PC-9 (cell line): ENCODE measurements around the gene ALG5. TPM values are rescaled to one million over a fixed set of nuclear protein-coding genes. Genes with fewer than 3 reads are reported as not detected.

Experiments
- BruUV-seq: library from RNA; stranded (reverse); fragments of 400-500 nt; replicated peaks from 2 replicates; lab custom pipeline; 2021; lab: Mats Ljungman, UMichigan
- CTCF ChIA-PET: fragments of 300-600 bp; sonication (Branson Sonifier 250); formaldehyde crosslinking; loops from one replicate; lab custom pipeline; 2022; ENCODE audit warnings: antibody characterized with exemption; lab: Charles Lee
- POLR2A ChIA-PET: fragments of 300-600 bp; sonication (Branson Sonifier 250); formaldehyde crosslinking; loops from one replicate; lab custom pipeline; 2022; ENCODE audit warnings: antibody characterized with exemption; ENCODE audit not compliant: unreplicated experiment; lab: Charles Lee
- DNase-seq, 2 experiments: peaks; one replicate each; pipeline versions ENCODE4 v3.0.0 to v3.0.0-alpha.2; 2015 to 2022; ENCODE audit warnings: mixed read lengths in 1 of 2
- H2AFZ ChIP-seq: fragments of 200-600 bp; sonication (generic); 2 replicates; pipeline ENCODE4 v1.8.1; 2017; ENCODE audit warnings: antibody characterized with exemption
- H3F3A ChIP-seq: fragments of 200-600 bp; sonication (generic); 2 replicates; pipeline ENCODE4 v1.8.1; 2017; ENCODE audit warnings: antibody characterized with exemption, mild to moderate bottlenecking, low read depth; ENCODE audit not compliant: insufficient read depth
- H3K27ac ChIP-seq: fragments of 200-600 bp; sonication (generic); 2 replicates; pipeline ENCODE4 v1.6.1; 2016; ENCODE audit warnings: mixed run types
- H3K27me3 ChIP-seq: fragments of 200-600 bp; sonication (generic); 2 replicates; pipeline ENCODE4 v1.6.1; 2016; ENCODE audit warnings: low read depth, mixed run types; ENCODE audit not compliant: insufficient read depth
- H3K36me3 ChIP-seq: fragments of 200-600 bp; sonication (generic); 2 replicates; pipeline ENCODE4 v1.6.1; 2016; ENCODE audit warnings: low read depth, mixed run types
- H3K4me1 ChIP-seq: fragments of 200-600 bp; sonication (generic); replicated peaks from 2 replicates; pipeline ENCODE4 v1.6.1; 2016; ENCODE audit warnings: mixed run types; ENCODE audit not compliant: insufficient read depth
- H3K4me2 ChIP-seq: fragments of 200-600 bp; sonication (generic); 2 replicates; pipeline ENCODE4 v1.6.1; 2017; ENCODE audit warnings: mixed run types
- H3K4me3 ChIP-seq: fragments of 200-600 bp; sonication (generic); 2 replicates; pipeline ENCODE4 v1.6.1; 2016; ENCODE audit warnings: mixed run types
- H3K79me2 ChIP-seq: fragments of 200-600 bp; sonication (generic); 2 replicates; pipeline ENCODE4 v1.6.1; 2017; ENCODE audit warnings: low read depth, mixed run types
- H3K9me2 ChIP-seq: fragments of 200-600 bp; sonication (generic); 2 replicates; pipeline ENCODE4 v1.8.1; 2017; ENCODE audit warnings: mild to moderate bottlenecking; ENCODE audit not compliant: insufficient read depth
- H3K9me3 ChIP-seq: fragments of 200-600 bp; sonication (generic); 2 replicates; pipeline ENCODE4 v1.8.1; 2016; ENCODE audit warnings: low read depth; ENCODE audit not compliant: insufficient read depth
- H4K20me1 ChIP-seq: fragments of 200-600 bp; sonication (generic); 2 replicates; pipeline ENCODE4 v1.8.1; 2017; ENCODE audit not compliant: insufficient read depth
- EZH2 ChIP-seq: fragments of 200-600 bp; sonication (generic); IDR thresholded peaks from 2 replicates; pipeline ENCODE4 v1.8.0; 2017; ENCODE audit warnings: antibody characterized with exemption, low read depth
- intact Hi-C: fragments of 100-400 bp; cut with micrococcal nuclease; formaldehyde crosslinking; loops from one replicate; pipeline ENCODE4 v1.10.0; 2022; ENCODE audit not compliant: unreplicated experiment
- total RNA-seq: library from RNA; stranded (reverse); gene quantifications from 2 replicates; pipeline ENCODE4 v1.2.3, GENCODE V29; 2021
- TF ChIP-seq, protein P1 (sequence below): fragments of 200-600 bp; sonication (generic); conservative IDR thresholded peaks from 2 replicates; pipeline ENCODE4 v1.6.1; 2017; ENCODE audit warnings: mixed run types, antibody characterized with exemption, mild to moderate bottlenecking, moderate library complexity

The ALG5 gene
- total RNA-seq, 1 experiment from 2014 or later, result 18.8 TPM

- Histone ChIP-seq H3K4me3 (no peak overlapping the region), H3K9me2 (no peaks in the 10 kb centered on the region), H3K4me2 (no peak overlapping the region), H3K27ac (no peak overlapping the region), H3F3A (0 out of 2 replicates have a peak, but pooled peaks cover 4% of the 10 kb centered on the region), H2AFZ (no peak overlapping the region), H3K79me2 (peaks cover 11% of the 10 kb centered on the region), H4K20me1 (peaks cover 13% of the 10 kb centered on the region), H3K36me3 (peaks cover 24% of the 10 kb centered on the region), H3K9me3 (no peaks in the 10 kb centered on the region; the same call in 1 of the 2 replicates), H3K4me1 (no peaks in the 10 kb centered on the region), H3K27me3 (no peaks in the 10 kb centered on the region)
- intact Hi-C loops, result loop anchor here (5.0 kb wide), 1 partner anchor 39 kb away; no protein-coding TSS in a partner anchor
- BruUV-seq, result no TSS peak
- TF ChIP-seq EZH2, result no peak
- TF ChIP-seq, protein P1, sequence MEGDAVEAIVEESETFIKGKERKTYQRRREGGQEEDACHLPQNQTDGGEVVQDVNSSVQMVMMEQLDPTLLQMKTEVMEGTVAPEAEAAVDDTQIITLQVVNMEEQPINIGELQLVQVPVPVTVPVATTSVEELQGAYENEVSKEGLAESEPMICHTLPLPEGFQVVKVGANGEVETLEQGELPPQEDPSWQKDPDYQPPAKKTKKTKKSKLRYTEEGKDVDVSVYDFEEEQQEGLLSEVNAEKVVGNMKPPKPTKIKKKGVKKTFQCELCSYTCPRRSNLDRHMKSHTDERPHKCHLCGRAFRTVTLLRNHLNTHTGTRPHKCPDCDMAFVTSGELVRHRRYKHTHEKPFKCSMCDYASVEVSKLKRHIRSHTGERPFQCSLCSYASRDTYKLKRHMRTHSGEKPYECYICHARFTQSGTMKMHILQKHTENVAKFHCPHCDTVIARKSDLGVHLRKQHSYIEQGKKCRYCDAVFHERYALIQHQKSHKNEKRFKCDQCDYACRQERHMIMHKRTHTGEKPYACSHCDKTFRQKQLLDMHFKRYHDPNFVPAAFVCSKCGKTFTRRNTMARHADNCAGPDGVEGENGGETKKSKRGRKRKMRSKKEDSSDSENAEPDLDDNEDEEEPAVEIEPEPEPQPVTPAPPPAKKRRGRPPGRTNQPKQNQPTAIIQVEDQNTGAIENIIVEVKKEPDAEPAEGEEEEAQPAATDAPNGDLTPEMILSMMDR, result no peak
- CTCF ChIA-PET, result no interaction called here
- no peak for DNase-seq
- POLR2A ChIA-PET, result no interaction called here
These were observed 46.9 kb upstream of the ALG5 start for GRCh38 chr13:37046062-37046461.

GRCh38 chr13:37040789-37041188 is 41.6 kb upstream of the ALG5 start:
- Histone ChIP-seq H3K36me3 (peaks cover 27% of the 10 kb centered on the region), H3K27ac (no peak overlapping the region), H3K9me2 (no peaks in the 10 kb centered on the region), H3K27me3 (no peaks in the 10 kb centered on the region), H3K4me3 (no peak overlapping the region), H3K4me2 (no peak overlapping the region), H3K79me2 (no peaks in the 10 kb centered on the region), H3K4me1 (no peaks in the 10 kb centered on the region), H3F3A (peaks cover 7% of the 10 kb centered on the region; the same call in 1 of the 2 replicates), H2AFZ (no peak overlapping the region), H3K9me3 (no peaks in the 10 kb centered on the region), H4K20me1 (no peaks in the 10 kb centered on the region)
- CTCF ChIA-PET, result interaction anchor here (0.7 kb wide), 1 partner anchor 1290 kb away, joined by 3 read pairs; no protein-coding TSS in a partner anchor
- intact Hi-C loops, result loop anchor here (2.0 kb wide), 1 partner anchor 14 kb away; no protein-coding TSS in a partner anchor
- BruUV-seq, result no TSS peak
- no peak for DNase-seq
- TF ChIP-seq, protein P1, result no peak
- TF ChIP-seq EZH2, result no peak
- POLR2A ChIA-PET, result interaction anchor here (0.7 kb wide), 1 partner anchor 1605 kb away, joined by 3 read pairs; no protein-coding TSS in a partner anchor

GRCh38 chr13:37039896-37040295 is 40.8 kb upstream of the ALG5 start:
- Histone ChIP-seq H3K9me3 (no peaks in the 10 kb centered on the region), H3K4me1 (no peaks in the 10 kb centered on the region), H3K27ac (no peak overlapping the region), H3K9me2 (no peaks in the 10 kb centered on the region), H3K4me2 (no peak overlapping the region), H2AFZ (no peak overlapping the region), H4K20me1 (no peaks in the 10 kb centered on the region), H3K36me3 (peaks cover 29% of the 10 kb centered on the region), H3K4me3 (no peak overlapping the region), H3K27me3 (no peaks in the 10 kb centered on the region), H3F3A (peaks cover 7% of the 10 kb centered on the region; the same call in 1 of the 2 replicates), H3K79me2 (no peaks in the 10 kb centered on the region)
- BruUV-seq, result no TSS peak
- intact Hi-C loops, result loop anchor here (2.0 kb wide), 1 partner anchor 13 kb away; no protein-coding TSS in a partner anchor
- TF ChIP-seq, protein P1, result no peak
- TF ChIP-seq EZH2, result no peak
- POLR2A ChIA-PET, result no interaction called here
- no peak for DNase-seq
- CTCF ChIA-PET, result no interaction called here
